Choroid plexus epithelial cell (primary cell): ENCODE results near the gene MRPS27.
A peak's percentile ranks its signal among the peaks of the same experiment; 100 is the strongest.

Source experiments
- DNase-seq: peaks from one replicate; pipeline ENCODE4 v3.0.0-alpha.2; 2010; ENCODE audit warnings: low read depth
- H3K4me3 ChIP-seq: 2 replicates; pipeline ENCODE4 v1.5.1; 2011; ENCODE audit warnings: low read depth, mild to moderate bottlenecking, control low read depth, low read length, moderate library complexity
- TF ChIP-seq, protein P1 (sequence below): conservative IDR thresholded peaks from 2 replicates; pipeline ENCODE4 v1.5.1; 2011; ENCODE audit warnings: low read depth, mild to moderate bottlenecking, control low read depth, inconsistent platforms, low read length, moderate library complexity

The MRPS27 gene

DNA sequence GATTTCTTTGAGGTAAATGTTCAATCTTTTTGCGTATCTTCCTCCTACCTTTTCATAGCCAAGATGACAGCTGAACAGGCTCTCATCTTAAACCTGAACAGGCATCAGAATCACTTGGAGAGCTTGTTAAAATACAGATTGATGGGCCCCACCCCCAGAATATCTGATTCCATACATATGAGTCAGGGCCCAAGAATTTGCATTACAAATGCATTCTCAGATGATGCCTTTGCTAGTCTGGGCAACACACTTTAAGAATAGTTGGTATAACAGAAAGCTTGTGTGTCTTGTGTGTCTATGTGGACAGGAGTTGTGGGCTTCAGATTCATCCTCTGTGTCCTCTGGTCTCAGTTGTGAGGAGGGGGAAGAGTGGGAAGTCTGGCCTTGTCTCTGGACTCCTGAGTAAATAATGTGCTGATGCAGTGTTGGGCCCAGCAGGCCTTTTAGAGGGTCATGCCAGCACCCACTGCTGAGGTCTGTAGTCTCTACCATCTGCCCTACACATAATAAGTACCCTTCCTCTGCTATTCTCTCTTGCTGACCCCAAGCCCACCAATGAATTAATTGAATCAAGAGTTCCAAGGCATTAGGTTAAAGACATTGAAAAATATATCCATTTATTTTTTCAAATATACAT is 43.2 kb upstream of the MRPS27 start:
- TF ChIP-seq, protein P1, sequence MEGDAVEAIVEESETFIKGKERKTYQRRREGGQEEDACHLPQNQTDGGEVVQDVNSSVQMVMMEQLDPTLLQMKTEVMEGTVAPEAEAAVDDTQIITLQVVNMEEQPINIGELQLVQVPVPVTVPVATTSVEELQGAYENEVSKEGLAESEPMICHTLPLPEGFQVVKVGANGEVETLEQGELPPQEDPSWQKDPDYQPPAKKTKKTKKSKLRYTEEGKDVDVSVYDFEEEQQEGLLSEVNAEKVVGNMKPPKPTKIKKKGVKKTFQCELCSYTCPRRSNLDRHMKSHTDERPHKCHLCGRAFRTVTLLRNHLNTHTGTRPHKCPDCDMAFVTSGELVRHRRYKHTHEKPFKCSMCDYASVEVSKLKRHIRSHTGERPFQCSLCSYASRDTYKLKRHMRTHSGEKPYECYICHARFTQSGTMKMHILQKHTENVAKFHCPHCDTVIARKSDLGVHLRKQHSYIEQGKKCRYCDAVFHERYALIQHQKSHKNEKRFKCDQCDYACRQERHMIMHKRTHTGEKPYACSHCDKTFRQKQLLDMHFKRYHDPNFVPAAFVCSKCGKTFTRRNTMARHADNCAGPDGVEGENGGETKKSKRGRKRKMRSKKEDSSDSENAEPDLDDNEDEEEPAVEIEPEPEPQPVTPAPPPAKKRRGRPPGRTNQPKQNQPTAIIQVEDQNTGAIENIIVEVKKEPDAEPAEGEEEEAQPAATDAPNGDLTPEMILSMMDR: no peak
- no peak overlapping the region for H3K4me3 ChIP-seq

DNA sequence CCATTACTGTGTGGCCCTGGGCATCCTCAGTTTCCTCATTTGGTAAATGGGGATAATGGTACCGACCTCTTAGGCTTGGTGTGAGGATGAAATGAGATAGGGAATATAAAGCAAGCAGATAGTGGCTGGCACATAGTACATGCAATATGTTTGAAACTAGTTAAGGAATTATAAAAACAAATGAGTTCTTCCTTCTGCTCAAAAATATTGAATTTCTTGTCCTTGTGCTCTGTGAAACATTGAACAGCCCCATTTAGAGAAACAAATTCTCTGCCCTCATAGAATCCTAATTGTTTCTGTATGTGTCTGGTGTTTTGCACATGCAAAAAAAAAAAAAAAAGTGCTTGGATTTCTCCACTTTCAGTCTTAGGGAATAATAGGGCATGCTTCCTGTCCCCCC is 39.8 kb upstream of the MRPS27 start:
- no peak overlapping the region for H3K4me3 ChIP-seq
- TF ChIP-seq, protein P1: no peak
- DNase-seq: no peak

More for the DNA sequence above, 43.2 kb upstream of the MRPS27 start:
- peak; percentile 89 for DNase-seq

DNA sequence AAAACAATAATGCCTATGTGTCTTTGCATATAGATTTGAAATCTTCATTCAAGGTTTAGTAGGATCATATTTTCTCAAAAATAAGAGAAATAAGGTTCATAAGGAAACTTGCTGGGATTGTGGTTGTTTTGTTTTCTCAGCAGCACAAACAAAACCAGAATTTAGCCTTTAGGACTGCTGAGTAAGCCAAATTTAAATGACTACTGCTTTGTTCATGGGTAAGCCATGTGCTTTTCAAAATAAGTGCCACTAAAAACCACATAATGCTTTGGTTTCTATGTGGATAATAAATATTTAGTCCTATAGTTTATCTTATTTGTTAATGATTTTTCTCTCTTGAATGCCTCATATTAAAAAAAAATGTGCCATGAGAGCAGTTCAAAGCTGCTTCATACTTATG is 38.9 kb upstream of the MRPS27 start:
- TF ChIP-seq, protein P1: no peak
- no peak for DNase-seq
- H3K4me3 ChIP-seq: no peak overlapping the region

DNA sequence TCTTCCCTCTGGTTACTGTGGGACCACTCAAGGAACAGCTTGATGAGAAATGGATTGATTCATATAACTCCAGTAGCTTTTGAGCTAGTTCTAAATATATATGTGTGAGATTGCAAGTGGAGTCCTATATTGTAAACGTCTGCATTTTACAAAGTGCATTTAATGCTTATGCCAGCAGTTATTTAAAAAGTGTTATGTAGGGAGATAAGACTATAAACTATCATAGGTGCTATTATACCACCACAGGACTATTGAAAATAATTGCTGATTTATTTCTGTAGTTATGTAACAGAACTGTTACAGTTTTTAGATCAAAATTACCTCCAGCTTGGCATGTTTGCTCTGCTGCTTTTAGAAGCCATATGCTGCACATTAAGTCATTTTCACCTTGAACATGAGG is 36.3 kb upstream of the MRPS27 start:
- DNase-seq: no peak
- TF ChIP-seq, protein P1: no peak
- no peak overlapping the region for H3K4me3 ChIP-seq

DNA sequence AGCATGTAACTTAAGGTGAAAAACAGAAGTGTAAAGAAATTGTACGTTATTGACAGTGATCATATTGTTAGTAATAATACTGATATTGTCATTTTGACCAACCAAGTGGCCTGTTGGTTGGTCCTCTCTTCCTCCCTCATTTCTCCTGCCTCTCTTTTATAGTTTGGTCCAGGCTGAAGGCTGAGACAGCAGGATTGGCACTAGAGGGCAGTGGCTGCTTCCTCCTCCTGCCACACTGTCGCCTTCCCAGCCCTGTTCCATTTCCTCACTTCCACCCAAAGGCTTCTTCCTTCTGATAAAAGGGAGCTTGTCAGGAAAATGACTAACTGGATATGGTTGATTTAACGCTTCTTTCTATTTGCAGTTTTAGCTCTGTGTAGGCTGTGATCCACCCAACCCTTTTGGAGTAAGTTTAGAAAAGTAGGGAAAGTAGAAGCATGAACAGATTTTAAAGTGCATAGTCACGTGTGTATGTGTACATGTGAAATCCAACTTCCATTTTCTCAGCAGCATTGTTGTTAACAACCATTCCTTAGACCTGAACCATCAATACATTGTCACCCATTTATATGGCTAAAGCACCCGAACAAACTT is 35.8 kb upstream of the MRPS27 start:
- DNase-seq: peak; percentile 46
- no peak overlapping the region for H3K4me3 ChIP-seq
- TF ChIP-seq, protein P1: peak; percentile 62

DNA sequence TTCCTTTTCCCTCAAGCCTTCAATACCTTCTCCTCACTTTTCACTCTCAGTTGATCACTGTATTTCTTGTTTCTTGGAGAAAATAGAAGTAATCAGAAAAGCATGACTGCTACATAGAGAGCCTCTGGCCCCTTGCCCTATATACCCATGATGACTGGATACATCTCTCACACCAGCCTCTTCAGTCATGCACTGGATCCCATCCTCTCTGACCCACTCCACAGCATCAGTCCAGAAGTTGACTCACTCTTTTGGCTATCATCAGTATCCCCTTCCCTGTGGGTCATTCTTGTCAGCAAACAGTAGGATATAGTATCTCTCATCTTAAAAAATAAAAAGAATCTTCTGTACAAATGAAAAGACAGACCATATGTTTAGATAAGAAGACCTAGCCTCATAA is 33.0 kb upstream of the MRPS27 start:
- TF ChIP-seq, protein P1: no peak
- no peak overlapping the region for H3K4me3 ChIP-seq
- peak; percentile 54 for DNase-seq

DNA sequence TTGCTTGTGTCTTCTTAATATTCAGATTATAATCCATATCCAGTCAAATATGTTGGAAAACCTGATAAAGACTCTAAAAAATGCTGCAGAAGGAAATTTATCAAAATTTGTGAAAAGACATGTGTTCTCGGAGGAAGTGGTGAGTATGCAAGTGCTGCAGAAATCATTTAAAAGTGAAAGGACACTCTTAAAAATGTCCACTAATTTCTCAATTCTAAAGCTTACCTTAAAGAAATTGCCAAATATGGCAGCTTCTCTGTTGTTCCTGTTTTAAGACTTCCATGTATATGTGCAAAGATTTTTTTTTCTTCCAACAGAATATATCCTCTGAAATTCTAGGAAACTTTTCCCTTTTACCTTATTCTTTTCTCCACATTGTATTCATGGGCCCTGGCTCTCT is 32.6 kb upstream of the MRPS27 start:
- DNase-seq: no peak
- no peak overlapping the region for H3K4me3 ChIP-seq
- TF ChIP-seq, protein P1: no peak
